Stimulated activated CD4-positive, alpha-beta T cell treated with anti-CD3 and anti-CD28 coated beads, Interleukin-4, amount 100 ng/mL, for 48 hours (primary cell): ENCODE data around the gene SLC25A29.

Source experiments
- DNase-seq, 2 donors: peaks; one replicate each; pipeline ENCODE4 v3.0.0-alpha.2; 2020; ENCODE audit warnings: low read depth in 2 of 2

Gene SLC25A29

DNA sequence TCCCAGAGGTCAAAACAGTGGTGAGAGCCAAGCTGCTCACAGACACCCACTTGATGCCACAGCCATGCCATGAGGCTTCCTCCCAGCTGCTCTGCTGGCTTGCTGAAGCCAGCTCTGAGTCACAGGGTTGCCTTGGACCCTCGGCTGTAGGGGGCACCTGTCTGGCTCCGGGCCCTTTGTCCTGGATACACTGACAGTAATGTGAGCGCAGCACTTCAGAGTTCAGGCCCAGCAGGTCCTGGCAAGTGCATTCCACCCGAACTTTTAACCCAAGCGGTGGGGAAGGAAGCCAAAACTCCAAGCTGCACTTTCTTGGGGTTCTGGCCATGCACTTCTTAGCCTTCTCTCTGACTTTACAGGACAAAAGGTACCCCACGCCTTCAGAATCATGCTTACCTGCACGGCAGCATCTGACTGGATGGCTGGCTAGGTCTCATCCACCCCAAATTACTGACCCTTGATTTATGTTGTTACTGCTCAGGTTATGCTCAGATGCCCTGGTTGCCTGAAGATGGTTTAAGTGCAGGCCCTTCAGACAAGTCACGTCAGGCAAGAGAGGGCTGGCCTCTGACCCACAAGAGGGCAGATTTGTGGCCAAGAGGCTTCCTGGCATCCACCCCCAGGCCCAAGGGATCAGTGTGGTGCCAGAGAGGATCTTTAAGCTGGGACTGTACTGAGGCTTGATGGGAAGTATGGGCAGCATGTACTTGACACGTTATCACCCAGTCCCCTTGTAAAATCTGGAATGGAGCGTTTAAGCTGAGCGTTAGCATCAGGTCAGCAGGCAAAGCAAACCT lies 24.8 kb downstream of the SLC25A29 start:
- no peak for DNase-seq

DNA sequence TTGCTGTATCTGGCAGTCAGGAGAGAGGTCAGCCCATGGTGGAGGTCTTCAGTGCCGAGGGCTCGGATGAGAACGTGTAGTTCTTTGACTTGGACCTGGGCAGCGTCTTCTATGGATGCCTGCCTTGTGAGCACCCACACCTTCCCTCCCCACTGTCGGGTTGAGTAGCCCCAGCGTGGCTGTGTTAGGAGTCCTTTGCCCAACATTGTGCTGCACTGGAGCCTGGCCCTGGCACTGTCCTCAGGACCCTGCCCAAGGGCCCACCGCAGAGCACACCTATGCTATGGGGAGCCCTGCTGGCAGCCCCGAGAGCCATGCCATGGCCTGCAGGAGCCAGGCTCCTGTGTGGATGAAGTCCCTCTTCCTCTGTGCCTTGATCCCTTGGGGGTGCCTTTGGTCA lies 26.7 kb downstream of the SLC25A29 start:
- DNase-seq: no peak

DNA sequence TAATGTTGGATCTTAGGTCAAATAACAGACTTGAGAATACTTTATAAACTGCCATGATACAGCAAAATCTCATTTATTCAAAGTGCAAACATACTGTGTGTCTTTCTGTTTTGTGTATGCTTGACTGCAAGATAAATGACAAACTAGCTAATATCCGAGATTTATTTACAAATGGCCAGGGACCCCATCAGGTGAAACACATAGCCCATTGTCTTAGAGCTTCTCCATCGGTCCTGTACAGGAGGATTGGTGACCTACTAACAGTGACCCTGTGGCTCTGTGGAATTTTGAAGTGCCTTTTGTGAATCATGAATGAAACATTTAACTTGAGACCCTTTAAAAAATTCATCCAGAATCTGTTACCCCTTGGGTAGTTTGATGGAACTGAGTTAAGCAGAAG lies 27.1 kb downstream of the SLC25A29 start:
- no peak for DNase-seq

DNA sequence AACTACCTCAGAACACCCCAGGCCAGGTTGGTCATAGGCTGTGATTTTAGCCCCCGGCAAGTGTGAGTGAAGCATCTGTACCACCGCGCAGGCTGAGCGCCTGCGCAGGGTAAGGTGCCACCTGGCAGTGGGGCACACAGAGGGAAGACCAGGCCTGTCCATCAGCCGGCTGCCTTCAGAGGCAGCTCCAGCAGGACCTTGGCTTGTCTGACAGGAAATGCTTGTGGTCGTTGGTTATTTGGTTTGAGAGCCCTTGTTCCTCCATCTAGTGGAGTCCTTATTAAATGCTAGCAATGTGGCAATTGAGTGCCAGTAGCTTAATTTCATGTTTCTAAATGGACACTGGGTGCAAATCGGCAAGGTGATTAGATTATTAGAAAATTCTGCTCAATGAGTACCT lies 27.5 kb downstream of the SLC25A29 start:
- DNase-seq: no peak

DNA sequence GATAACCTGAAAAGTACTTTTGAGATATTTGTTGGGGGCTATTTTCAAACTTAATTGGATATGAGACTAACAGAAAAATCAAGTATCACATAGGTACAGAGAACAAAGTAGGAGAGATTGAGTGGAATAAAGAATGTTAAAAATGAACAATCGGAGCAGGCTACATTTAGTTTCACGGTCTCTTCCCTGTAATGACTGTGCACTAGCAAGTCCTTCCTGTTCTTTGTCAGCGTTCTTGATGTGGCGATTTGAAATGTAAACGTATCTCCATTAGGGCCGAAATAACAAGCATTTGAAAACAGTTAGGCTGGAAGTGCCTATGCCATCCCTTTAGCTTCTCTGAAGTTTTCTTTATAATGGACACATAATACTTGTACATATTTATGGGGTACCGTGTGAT lies 31.0 kb downstream of the SLC25A29 start:
- DNase-seq: no peak

DNA sequence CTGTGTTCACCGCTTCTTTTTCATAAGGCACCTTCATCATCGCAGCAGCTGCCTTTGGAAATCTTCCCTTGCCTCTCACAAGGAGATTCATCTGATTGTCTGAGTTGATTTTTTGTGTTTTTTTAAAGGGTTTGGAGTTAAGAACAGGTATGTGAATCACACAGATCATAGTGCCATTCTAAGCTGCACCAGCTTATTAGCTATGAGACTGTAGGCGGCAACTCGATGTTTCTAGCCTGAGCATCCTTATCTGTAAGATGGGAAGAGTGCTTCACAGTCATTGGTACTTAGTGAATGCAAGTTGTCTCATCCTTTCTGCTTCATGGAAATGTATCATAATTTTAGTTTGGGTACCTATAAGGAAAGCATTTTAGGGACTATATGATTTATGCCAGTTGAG lies 32.0 kb downstream of the SLC25A29 start:
- no peak for DNase-seq

DNA sequence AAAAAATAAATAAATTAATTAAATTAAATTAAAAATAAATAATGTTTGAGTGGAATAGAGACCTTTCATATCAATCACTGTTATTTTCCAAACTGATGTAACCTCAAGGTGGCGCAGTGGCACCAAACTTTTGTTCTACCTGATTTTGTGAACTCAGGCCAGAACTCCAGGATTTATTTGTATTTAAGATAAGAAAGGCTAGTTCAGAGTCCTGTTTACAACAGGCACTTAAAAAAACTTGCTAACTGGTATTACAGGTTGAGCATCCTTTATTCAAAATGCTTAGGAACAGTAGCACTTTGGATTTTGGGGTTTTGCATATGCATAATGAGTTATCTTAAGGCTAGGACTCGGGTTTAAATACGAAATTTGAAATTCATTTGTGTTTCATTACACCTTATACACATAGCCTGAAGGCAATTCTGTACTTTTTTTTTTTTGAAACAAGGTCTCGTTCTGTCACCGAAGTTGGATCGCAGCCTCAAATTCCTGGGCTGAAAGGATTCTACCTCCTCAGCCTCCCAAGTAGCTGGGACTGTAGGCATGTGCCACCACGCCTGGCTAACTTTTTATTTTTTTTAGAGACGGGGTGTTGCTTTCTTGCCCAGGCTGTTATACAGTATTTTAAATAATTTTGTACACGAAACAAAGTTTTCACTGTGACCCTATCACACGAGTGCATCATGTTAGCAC lies 34.9 kb downstream of the SLC25A29 start:
- no peak for DNase-seq

DNA sequence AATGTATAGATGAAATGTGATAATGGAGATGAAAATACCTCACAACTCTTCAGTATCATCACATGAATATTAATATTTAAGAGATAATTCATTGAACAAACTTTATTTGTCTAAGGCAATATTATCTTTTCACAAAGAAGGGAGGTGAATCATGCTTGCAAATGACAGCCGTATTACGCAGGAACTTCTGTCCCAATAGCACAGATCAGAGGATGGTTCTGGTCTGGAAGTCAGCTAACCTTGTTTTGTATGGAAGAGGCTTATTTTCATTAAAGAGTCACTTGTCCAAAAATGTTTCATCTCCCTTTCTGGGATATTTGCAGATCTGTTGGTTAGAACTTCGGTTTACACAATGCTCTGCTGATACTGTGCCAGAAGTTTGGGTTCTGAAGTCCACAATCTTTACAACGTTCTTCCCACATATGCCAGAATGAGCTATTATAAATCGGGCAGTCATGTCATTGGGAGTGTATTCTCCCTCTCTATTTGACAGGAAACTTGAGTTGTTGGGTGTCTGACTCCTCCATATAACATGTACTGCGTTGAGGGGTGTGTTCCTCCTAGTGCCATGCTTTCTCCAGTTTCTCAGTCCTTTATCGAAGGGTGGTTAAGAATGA lies 37.5 kb downstream of the SLC25A29 start:
- DNase-seq: no peak

DNA sequence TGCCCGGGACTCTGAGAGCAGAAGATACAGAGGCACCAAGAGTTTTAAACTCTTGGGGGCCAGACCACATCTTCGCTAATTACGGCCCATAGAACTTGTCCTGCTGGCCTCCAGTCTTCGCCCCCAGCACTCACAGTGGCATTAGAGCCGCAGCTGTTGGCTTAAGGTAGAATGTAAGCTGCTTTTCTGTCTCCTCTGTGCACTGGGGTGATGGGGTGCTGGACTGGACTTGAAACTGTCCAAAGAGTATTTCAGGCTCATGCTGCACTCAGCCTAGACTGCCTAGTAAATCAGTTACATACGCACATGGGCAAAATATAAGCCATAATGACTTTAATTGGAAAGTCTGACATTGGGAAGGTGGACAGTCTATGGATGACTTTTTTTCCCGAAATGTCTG lies 38.3 kb downstream of the SLC25A29 start:
- DNase-seq: no peak

DNA sequence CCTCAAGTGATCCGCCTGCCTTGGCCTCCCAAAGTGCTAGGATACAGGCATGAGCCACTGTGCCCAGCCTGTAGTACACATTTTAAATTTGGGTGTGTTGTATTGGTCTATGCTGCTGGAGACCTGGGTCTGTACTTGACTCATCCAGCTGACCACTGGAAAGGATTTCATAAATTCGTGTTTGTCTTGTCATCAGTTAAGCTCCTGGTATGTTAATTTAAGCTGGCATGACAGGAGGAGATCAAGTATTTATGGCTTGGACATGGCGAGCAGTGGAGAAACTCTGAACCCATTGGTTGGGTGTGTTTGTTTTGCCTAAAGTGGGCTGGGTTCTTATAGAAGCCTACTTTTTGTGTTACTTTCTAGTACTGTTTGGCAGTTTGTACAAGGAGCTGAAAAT lies 43.1 kb downstream of the SLC25A29 start:
- DNase-seq: no peak

DNA sequence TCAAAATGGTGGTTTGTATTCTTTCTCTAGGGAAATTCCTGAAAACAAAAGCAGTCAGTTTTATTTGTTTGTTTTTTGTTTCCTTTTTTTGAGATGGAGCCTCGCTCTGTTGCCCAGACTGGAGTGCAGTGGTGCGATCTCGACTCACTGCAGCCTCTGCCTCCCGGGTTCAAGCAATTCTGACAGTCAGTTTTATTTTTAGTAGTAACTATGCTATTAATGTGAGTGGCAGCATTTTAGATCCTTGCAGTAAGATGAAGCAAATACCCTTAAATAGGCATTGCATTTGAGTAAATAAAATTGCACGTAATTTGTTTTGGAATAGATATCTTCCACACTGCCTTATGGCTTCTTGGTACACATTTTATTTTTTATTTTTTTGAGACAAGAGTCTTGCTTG lies 43.7 kb downstream of the SLC25A29 start:
- DNase-seq: no peak

DNA sequence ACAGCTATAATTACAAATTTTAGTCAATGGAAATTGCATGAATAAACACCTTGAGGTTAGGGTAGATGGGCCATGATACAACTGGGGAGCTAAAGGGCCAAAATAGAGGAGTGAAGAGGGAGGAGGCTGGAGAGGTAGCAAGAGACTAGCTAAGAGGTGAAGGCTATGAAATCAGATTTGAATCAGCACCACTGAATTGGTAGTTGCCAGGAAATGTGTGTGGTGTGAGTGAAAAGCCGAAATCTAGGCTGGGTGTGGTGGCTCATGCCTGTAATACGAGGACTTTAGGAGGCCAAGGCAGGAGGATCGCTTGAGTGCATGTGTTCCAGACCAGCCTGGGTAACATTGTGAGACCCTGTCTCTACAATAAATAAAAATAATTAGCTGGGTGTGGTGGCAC lies 44.6 kb downstream of the SLC25A29 start:
- DNase-seq: no peak

DNA sequence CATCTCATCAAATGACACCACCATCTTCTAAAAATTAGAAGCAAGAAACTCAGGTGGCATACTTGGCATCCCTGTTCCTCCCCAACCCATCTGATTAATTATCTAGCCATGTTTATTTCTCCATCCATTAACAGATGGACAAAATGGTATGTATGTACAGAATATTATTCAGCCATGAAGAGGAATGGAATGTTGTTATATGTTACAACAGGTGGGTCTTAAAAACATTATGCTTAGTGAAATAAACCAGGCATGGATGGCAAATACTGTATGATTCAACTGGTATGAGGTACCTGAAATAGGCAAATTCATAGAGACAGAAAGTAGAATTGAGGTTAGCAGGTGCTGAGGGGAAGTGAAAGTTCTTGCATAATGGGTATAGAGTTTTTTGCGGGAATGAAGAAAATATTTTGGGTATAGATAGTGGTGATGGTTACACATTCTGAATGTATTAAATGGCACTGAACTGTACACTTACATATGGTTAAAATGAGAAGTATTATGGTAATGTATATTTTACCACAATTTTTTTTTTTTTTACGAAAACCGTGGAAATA lies 49.8 kb downstream of the SLC25A29 start:
- DNase-seq: no peak

DNA sequence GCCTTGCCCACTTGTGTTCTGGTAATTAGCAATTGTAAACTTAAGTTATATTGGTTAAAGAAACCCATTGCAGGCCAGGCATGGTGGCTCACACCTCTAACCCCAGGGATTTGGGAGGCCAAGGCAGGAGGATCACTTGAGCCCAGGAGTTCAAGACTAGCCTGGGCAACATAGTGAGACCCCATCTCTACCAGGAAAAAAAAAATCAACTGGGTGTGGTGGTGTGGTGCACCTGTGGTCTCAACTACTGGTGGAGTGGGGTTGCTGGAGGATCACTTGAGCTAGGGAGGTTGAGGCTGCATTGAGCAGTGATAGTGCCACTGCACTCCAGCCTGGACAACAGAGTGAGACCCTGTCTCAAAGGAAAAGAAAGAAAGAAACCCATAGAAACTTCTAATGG lies 53.6 kb downstream of the SLC25A29 start:
- no peak for DNase-seq

DNA sequence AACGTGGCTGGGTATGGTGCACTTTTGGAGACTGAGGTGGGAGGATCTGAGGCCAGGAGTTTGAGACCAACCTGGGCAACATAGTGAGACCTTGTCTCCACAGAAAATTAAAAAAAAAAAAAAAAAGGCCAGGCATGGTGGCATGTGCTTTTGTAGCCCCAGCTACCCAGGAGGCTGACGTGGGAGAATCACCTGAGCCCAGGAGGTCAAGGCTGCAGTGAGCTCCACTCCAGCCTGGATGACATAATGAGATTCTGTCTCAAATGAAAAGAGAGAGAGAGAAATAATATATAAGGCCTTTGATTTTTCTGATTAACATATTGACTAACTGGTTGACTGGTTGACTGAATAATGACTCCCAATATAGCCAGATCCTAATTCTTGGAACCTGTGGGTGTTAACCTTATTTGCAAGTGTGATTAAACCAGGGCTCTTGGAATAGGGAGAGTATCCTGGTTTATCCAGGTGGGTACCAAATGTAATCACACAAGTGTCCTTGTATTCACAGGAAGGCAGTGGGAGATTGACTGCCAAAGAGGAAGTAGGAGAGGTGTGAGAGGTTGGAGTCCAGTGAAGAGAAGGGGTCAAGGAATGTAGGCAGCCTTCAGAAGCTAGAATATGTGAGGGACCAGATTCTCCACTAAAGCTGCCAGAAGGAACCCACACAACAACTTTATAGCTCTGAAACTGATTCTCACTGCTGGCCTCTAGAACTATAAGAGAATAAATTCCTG lies 55.3 kb downstream of the SLC25A29 start:
- no peak for DNase-seq

DNA sequence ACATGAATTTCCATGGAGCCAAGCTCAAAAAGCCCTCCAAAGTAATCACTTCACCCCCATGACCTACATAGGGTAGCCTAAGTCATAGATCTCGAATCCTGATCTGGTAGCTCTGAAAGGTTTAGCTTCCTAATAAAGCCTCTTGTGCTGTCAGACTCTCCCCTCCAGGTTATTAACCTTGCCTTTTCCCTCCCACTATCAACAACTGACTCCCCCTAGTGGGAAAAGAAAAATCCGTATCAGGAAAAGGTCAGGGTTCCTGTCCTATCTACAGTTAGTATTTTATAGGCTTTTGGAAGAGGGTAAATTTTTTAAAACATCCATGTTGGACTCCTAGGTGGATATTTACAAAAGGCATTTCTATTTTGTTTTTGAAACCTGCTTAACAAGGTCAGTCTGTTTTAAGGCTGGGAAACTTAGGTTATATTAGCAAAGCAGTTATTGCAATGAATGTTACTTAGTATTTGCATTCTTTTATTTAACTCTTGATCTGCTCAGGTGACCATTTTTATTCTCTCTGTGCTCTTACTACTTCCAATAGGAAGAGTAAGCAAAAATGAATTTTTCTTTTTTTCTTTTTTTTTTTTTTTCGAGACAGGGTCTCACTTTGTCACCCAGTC lies 59.3 kb downstream of the SLC25A29 start:
- DNase-seq: no peak

DNA sequence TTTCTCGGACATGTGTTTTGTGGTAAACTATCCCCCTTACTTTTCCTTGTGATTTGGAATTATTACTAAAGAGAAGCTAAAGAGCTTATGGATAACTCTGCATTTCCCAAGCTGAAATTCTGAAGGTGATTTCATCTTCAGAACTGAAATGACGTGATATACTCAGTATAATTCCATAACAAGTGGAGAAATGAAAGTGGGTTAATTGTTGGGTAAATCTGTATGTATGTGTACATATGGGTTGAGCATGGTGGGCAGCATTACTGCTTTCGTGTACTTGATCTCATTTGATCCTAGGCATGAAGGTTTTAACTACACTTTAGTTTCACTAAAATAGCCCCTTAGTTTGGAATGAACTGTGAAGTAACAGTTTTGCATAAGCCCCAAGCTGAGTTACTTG lies 63.2 kb downstream of the SLC25A29 start:
- no peak for DNase-seq

DNA sequence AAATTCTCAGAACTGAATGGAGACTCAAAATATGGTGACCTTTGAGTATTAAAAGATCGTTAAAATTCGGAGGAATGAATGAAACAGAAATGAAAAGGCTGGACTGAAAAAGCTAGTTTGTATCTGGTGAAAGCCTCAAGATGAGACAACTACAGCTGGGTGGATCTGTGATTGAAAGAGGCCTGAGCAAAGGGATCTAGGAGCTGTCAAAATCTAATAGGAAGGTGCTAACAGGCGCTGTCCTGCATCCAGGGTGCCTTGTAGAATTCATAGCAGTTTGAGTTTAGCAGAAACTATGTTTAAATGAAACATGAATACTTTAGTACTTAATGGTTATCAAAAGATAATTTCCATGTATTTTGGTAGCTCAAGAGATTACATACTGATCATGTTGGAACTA lies 65.0 kb downstream of the SLC25A29 start:
- no peak for DNase-seq
